Measurements from ENCODE around the gene PLEKHO2.

PLEKHO2 gene

GRCh38 chr15:64917211-64917610 is 75.5 kb downstream of the PLEKHO2 start:
- DNase-seq (ENCODE audit: low read depth): no peak
